GM23248 (cell line): ENCODE results near the gene EME2.

ENCODE experiments used
- EZH2 ChIP-seq: fragments of 200-600 bp; sonication (generic); IDR thresholded peaks from 2 replicates; pipeline ENCODE4 v1.6.1; 2018; ENCODE audit warnings: antibody characterized with exemption, mild to moderate bottlenecking; ENCODE audit not compliant: insufficient read depth, poor library complexity, severe bottlenecking
- EZH2phosphoT487 ChIP-seq: fragments of 200-600 bp; sonication (generic); IDR thresholded peaks from 2 replicates; pipeline ENCODE4 v1.6.1; 2018; ENCODE audit warnings: antibody characterized with exemption, moderate library complexity, mild to moderate bottlenecking, low read depth; ENCODE audit not compliant: insufficient read depth

GRCh38 chr16:1773703-1774447 lies 1.3 kb downstream of the EME2 start:
- TF ChIP-seq EZH2 = no peak
- no peak for TF ChIP-seq EZH2phosphoT487
